Measurements from ENCODE around the gene USP48.

DNA sequence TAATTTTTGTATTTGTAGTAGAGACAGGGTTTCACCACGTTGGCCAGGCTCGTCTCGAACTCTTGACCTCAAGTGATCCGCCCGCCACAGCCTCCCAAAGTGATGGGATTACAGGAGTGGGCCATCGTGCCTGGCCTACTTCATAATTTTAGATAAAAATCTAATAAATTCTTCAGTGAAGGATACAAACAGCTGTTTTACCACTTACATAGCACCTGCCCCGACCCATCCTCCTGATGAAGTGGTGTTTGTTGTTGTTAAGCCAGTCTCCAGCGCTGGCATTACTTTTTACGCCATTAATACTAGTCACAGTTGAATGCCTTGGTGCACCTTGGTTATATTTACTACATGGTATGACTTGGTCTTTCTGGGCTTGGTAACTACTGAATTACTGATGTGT is 101.5 kb downstream of the USP48 start:
- TF ChIP-seq, protein P1, sequence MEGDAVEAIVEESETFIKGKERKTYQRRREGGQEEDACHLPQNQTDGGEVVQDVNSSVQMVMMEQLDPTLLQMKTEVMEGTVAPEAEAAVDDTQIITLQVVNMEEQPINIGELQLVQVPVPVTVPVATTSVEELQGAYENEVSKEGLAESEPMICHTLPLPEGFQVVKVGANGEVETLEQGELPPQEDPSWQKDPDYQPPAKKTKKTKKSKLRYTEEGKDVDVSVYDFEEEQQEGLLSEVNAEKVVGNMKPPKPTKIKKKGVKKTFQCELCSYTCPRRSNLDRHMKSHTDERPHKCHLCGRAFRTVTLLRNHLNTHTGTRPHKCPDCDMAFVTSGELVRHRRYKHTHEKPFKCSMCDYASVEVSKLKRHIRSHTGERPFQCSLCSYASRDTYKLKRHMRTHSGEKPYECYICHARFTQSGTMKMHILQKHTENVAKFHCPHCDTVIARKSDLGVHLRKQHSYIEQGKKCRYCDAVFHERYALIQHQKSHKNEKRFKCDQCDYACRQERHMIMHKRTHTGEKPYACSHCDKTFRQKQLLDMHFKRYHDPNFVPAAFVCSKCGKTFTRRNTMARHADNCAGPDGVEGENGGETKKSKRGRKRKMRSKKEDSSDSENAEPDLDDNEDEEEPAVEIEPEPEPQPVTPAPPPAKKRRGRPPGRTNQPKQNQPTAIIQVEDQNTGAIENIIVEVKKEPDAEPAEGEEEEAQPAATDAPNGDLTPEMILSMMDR (IDR thresholded peaks at IDR 0.05): no peak
- TF ChIP-seq POLR2AphosphoS5 (IDR thresholded peaks at IDR 0.05) (no peak), EP300 (IDR thresholded peaks at IDR 0.05) (no peak), POLR2A (IDR thresholded peaks at IDR 0.05) (no peak)
